SK-N-MC (cell line): Measurements from ENCODE around the gene UNG.

Source experiments
- EZH2 ChIP-seq: fragments of 200-600 bp; sonication (generic); IDR thresholded peaks from one replicate; pipeline ENCODE4 v1.6.1; 2017; ENCODE audit warnings: antibody characterized with exemption
- POLR2AphosphoS5 ChIP-seq: IDR thresholded peaks from 2 replicates; pipeline ENCODE4 v1.6.1; 2012; ENCODE audit warnings: mild to moderate bottlenecking, low read depth, low read length, borderline replicate concordance

- TF ChIP-seq EZH2 = no peak
- TF ChIP-seq POLR2AphosphoS5 = no peak
Measured at GRCh38 chr12:109134186-109134917, 37.0 kb downstream of the UNG start.
